HepG2 (cell line): Measurements from ENCODE around the gene DRC7. TPM values are rescaled to one million over a fixed set of nuclear protein-coding genes. Genes with fewer than 3 reads are reported as not detected.

Source experiments
- FOXM1 ChIP-seq: sonication (generic); formaldehyde crosslinking; IDR thresholded peaks from 2 replicates; pipeline ENCODE4 v1.5.0; 2020; ENCODE audit warnings: missing genetic modification reagents
- GATAD2A ChIP-seq: IDR thresholded peaks from 2 replicates; pipeline ENCODE4 v1.6.1; 2016
- HIVEP1 ChIP-seq: sonication (generic); formaldehyde crosslinking; IDR thresholded peaks from 2 replicates; pipeline ENCODE4 v1.4.0; 2020; ENCODE audit warnings: mild to moderate bottlenecking, missing genetic modification reagents
- MZF1 ChIP-seq: sonication (generic); formaldehyde crosslinking; IDR thresholded peaks from 2 replicates; pipeline ENCODE4 v1.8.1; 2023; ENCODE audit warnings: mild to moderate bottlenecking, missing genetic modification reagents, borderline replicate concordance
- POLR2G ChIP-seq: fragments of 200-400 bp; formaldehyde crosslinking; IDR thresholded peaks from 2 replicates; pipeline ENCODE4 v1.6.1; 2018; ENCODE audit warnings: mild to moderate bottlenecking, low read depth, low read length, moderate library complexity
- SP2 ChIP-seq: sonication (generic); formaldehyde crosslinking; IDR thresholded peaks from 2 replicates; pipeline ENCODE4 v1.5.1; 2020; ENCODE audit warnings: mild to moderate bottlenecking, missing genetic modification reagents
- ZMYM4 ChIP-seq: sonication (generic); formaldehyde crosslinking; IDR thresholded peaks from 2 replicates; pipeline ENCODE4 v1.8.1; 2023; ENCODE audit warnings: mild to moderate bottlenecking, missing genetic modification reagents
- ZNF101 ChIP-seq: sonication (generic); formaldehyde crosslinking; IDR thresholded peaks from 2 replicates; pipeline ENCODE4 v1.4.0; 2020; ENCODE audit warnings: mild to moderate bottlenecking, low read depth, missing genetic modification reagents, borderline replicate concordance
- ZNF296 ChIP-seq: sonication (generic); formaldehyde crosslinking; conservative IDR thresholded peaks from 2 replicates; pipeline ENCODE4 v1.5.0; 2020; ENCODE audit warnings: mild to moderate bottlenecking, missing genetic modification reagents
- ZNF747 ChIP-seq: sonication (generic); formaldehyde crosslinking; IDR thresholded peaks from 2 replicates; pipeline ENCODE4 v1.8.1; 2023; ENCODE audit warnings: missing genetic modification reagents, mild to moderate bottlenecking, borderline replicate concordance
- ZNF883 ChIP-seq: sonication (generic); formaldehyde crosslinking; IDR thresholded peaks from 2 replicates; pipeline ENCODE4 v1.5.1; 2020; ENCODE audit warnings: mild to moderate bottlenecking, missing genetic modification reagents; ENCODE audit errors: not compliant biosample characterization
- ZSCAN20 ChIP-seq: sonication (generic); formaldehyde crosslinking; IDR thresholded peaks from 2 replicates; pipeline ENCODE4 v1.4.0; 2020; ENCODE audit warnings: missing genetic modification reagents, mild to moderate bottlenecking, borderline replicate concordance
- polyA plus RNA-seq, 8 experiments: library from polyadenylated mRNA; depleted of rRNA in 3 of 8; stranded (reverse) in 7 of 8; unstranded in 1 of 8; fragments of >200 nt; fragmentation: Illumina TruSeq in 4 of 8; extraction: Trizol in 4 of 8; gene quantifications; 2 replicates each; pipeline versions ENCODE4 v1.2.1 to v1.2.3, GENCODE V29; 2011 to 2016; ENCODE audit warnings: low read depth in 4 of 8, missing spikeins in 1 of 8, mixed read lengths in 1 of 8; ENCODE audit not compliant: insufficient read depth in 1 of 8
- total RNA-seq, 5 experiments: library from RNA; depleted of rRNA; stranded (reverse); fragments of >200 nt; fragmentation: Illumina TruSeq; extraction: Trizol; gene quantifications; 2 replicates each; pipeline ENCODE4 v1.2.3, GENCODE V29; 2016; ENCODE audit warnings: low read depth in 1 of 5
- TF ChIP-seq, protein P1 (sequence below), 2 experiments: IDR thresholded peaks; 2 replicates each; pipeline ENCODE4 v1.6.1; 2011 to 2012; ENCODE audit warnings: low read length in 2 of 2, borderline replicate concordance in 1 of 2, low read depth in 1 of 2, mild to moderate bottlenecking in 1 of 2, moderate library complexity in 1 of 2
- TF ChIP-seq, protein P2 (sequence below): IDR thresholded peaks from 2 replicates; pipeline ENCODE4 v1.6.1; 2016; ENCODE audit warnings: low read depth, missing genetic modification reagents, missing compliant biosample characterization
- TF ChIP-seq, protein P3 (sequence below): IDR thresholded peaks from 2 replicates; pipeline ENCODE4 v1.6.1; 2012; ENCODE audit warnings: inconsistent platforms

DRC7 gene
- total and polyA plus RNA-seq, 2 of the 13 experiments (the other 11 are each of a cell fraction or from before 2014, with no cell fraction given): 2.7 to 3.4 TPM

DNA sequence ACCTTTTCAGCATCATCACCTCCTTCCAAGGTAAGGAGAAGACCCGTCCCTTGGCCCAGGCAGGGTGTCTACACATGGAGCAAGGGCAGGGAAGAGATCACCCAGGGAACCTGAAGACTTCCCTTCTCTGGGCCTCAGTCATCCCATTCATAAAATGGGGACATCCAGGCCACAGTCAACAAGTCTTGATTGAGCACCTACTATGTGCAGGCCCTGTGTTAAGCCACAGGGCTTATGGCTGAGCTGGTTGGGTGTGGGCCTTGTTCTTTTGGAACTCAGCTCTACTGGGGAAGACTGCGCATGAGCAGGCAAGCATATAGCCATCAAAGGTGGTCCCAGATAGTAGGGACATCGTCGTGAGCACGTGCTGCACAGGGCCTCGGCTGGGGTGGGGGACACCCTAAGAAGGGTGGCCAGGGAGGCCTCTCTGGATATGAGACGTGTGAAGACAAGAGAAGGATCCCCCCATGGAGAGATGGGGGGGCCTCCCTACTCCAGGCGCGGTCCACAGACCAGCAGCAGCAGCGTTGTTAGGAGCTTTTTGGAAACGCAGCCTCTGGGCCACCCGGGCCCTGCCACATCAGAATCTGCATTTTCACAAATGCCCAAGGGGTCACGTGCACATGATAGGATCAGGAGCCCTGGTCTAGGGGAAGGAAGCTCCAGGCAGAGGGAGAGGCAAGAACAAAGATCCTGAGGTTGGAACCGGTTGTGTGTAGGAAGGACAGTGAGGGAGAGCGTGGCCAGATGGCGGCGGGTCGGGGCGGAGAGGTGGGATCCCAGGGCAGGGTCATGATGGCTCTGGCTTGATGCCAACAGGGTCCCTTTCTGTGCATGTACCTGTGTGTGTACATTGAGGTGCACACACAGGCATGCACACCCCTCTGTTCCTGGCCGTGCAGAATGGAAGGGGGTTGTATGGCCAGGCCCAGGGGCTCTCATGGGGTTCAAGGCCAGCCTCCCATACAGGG lies 32.4 kb upstream of the DRC7 start (continued):
- TF ChIP-seq, protein P1, sequence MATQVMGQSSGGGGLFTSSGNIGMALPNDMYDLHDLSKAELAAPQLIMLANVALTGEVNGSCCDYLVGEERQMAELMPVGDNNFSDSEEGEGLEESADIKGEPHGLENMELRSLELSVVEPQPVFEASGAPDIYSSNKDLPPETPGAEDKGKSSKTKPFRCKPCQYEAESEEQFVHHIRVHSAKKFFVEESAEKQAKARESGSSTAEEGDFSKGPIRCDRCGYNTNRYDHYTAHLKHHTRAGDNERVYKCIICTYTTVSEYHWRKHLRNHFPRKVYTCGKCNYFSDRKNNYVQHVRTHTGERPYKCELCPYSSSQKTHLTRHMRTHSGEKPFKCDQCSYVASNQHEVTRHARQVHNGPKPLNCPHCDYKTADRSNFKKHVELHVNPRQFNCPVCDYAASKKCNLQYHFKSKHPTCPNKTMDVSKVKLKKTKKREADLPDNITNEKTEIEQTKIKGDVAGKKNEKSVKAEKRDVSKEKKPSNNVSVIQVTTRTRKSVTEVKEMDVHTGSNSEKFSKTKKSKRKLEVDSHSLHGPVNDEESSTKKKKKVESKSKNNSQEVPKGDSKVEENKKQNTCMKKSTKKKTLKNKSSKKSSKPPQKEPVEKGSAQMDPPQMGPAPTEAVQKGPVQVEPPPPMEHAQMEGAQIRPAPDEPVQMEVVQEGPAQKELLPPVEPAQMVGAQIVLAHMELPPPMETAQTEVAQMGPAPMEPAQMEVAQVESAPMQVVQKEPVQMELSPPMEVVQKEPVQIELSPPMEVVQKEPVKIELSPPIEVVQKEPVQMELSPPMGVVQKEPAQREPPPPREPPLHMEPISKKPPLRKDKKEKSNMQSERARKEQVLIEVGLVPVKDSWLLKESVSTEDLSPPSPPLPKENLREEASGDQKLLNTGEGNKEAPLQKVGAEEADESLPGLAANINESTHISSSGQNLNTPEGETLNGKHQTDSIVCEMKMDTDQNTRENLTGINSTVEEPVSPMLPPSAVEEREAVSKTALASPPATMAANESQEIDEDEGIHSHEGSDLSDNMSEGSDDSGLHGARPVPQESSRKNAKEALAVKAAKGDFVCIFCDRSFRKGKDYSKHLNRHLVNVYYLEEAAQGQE (IDR thresholded peaks at IDR 0.05; ENCODE audit: borderline replicate concordance in 1 of 2, low read depth in 1 of 2, low read length in 2 of 2): no peak
- no peak for TF ChIP-seq POLR2G
- TF ChIP-seq ZNF747 (CRISPR knock-in tag): no peak
- no peak for TF ChIP-seq ZNF101 (CRISPR knock-in tag)
- TF ChIP-seq ZMYM4 (CRISPR knock-in tag): 0 out of 2 replicates have a peak, but pooled peaks have one; percentile 6
- TF ChIP-seq, protein P2, sequence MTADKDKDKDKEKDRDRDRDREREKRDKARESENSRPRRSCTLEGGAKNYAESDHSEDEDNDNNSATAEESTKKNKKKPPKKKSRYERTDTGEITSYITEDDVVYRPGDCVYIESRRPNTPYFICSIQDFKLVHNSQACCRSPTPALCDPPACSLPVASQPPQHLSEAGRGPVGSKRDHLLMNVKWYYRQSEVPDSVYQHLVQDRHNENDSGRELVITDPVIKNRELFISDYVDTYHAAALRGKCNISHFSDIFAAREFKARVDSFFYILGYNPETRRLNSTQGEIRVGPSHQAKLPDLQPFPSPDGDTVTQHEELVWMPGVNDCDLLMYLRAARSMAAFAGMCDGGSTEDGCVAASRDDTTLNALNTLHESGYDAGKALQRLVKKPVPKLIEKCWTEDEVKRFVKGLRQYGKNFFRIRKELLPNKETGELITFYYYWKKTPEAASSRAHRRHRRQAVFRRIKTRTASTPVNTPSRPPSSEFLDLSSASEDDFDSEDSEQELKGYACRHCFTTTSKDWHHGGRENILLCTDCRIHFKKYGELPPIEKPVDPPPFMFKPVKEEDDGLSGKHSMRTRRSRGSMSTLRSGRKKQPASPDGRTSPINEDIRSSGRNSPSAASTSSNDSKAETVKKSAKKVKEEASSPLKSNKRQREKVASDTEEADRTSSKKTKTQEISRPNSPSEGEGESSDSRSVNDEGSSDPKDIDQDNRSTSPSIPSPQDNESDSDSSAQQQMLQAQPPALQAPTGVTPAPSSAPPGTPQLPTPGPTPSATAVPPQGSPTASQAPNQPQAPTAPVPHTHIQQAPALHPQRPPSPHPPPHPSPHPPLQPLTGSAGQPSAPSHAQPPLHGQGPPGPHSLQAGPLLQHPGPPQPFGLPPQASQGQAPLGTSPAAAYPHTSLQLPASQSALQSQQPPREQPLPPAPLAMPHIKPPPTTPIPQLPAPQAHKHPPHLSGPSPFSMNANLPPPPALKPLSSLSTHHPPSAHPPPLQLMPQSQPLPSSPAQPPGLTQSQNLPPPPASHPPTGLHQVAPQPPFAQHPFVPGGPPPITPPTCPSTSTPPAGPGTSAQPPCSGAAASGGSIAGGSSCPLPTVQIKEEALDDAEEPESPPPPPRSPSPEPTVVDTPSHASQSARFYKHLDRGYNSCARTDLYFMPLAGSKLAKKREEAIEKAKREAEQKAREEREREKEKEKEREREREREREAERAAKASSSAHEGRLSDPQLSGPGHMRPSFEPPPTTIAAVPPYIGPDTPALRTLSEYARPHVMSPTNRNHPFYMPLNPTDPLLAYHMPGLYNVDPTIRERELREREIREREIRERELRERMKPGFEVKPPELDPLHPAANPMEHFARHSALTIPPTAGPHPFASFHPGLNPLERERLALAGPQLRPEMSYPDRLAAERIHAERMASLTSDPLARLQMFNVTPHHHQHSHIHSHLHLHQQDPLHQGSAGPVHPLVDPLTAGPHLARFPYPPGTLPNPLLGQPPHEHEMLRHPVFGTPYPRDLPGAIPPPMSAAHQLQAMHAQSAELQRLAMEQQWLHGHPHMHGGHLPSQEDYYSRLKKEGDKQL (CRISPR knock-in tag): no peak
- TF ChIP-seq ZSCAN20 (CRISPR knock-in tag): no peak
- TF ChIP-seq, protein P3, sequence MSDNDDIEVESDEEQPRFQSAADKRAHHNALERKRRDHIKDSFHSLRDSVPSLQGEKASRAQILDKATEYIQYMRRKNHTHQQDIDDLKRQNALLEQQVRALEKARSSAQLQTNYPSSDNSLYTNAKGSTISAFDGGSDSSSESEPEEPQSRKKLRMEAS: 0 out of 2 replicates have a peak, but pooled peaks have one; percentile 31
- 0 out of 2 replicates have a peak, but pooled peaks have one; percentile 3 for TF ChIP-seq HIVEP1 (CRISPR knock-in tag)
- TF ChIP-seq ZNF296 (CRISPR knock-in tag): no peak
- TF ChIP-seq SP2 (CRISPR knock-in tag): no peak
- no peak for TF ChIP-seq GATAD2A (CRISPR knock-in tag)
- TF ChIP-seq MZF1 (CRISPR knock-in tag): no peak
- no peak for TF ChIP-seq ZNF883 (CRISPR knock-in tag)
- no peak for TF ChIP-seq FOXM1 (CRISPR knock-in tag)
